ENCODE data around the gene KREMEN1.

DNA sequence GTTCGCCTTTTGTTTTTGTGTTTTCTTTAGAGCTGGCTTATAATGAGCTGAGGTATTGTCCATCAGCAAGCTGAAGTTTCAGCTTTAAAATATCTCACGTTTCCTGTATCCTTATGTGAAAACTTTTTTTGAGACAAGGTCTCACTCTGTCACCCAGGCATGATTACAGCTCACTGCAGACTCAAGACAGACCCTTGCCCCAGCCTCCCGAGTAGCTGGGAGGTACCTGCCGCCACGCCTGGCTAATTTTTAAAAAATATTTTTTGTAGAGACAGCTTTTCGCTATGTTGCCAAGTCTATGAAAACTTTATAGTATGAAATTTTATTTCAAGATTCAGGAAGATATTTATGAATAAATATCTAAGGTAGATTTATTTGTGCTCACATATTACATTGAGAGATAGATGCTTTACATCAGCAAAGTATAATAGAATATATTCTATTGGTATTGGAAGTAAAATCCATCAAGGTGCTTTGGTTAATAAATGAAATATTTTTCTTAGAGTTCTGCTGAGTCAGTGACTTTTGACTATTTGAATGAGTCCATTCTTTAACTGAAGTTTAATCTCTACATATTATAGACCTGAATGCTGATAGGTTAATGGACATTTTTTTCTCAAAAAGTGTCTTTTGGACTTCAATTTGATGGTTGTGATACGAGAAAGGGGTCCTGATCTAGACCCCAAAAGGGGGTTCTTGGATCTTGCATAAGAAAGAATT lies 10.2 kb downstream of the KREMEN1 start:
- TF ChIP-seq EZH2phosphoT487 (IDR thresholded peaks at IDR 0.05) (no peak), EZH2 (IDR thresholded peaks at IDR 0.05) (no peak)
- TF ChIP-seq, protein P1, sequence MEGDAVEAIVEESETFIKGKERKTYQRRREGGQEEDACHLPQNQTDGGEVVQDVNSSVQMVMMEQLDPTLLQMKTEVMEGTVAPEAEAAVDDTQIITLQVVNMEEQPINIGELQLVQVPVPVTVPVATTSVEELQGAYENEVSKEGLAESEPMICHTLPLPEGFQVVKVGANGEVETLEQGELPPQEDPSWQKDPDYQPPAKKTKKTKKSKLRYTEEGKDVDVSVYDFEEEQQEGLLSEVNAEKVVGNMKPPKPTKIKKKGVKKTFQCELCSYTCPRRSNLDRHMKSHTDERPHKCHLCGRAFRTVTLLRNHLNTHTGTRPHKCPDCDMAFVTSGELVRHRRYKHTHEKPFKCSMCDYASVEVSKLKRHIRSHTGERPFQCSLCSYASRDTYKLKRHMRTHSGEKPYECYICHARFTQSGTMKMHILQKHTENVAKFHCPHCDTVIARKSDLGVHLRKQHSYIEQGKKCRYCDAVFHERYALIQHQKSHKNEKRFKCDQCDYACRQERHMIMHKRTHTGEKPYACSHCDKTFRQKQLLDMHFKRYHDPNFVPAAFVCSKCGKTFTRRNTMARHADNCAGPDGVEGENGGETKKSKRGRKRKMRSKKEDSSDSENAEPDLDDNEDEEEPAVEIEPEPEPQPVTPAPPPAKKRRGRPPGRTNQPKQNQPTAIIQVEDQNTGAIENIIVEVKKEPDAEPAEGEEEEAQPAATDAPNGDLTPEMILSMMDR (IDR thresholded peaks at IDR 0.05): no peak

All from neural progenitor cell (in vitro differentiated cells).